ENCODE measurements around the gene WNT8B. TPM values are rescaled to one million over a fixed set of nuclear protein-coding genes. Genes with fewer than 3 reads are reported as not detected.

Gene WNT8B
- total and polyA plus RNA-seq, 2 of the 13 experiments (the other 11 are each of a cell fraction or from before 2014, with no cell fraction given): 0.07 to 0.20 TPM

DNA sequence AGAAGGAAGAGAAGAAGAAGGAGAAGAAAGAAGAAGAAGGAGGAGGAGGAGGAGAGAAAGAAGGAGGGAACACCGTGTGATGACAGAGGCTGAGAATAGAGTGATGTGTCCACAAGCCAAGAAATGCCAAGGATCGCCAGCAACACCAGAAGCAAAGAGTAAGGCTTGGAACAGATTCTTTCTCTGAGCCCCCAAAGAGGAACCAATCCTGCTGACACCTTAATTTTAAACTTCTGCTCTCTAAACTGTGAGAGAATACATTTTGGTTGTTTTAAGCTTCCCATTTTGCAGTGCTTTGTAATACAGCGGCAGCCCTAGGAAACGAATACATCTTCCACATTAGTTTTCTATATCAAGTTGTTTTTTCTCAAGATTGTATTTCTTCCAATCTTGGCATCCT, 13.9 kb upstream of the WNT8B start:
- ChIA-PET POLR2A (no interaction called here), CTCF (ENCODE audit: low intra/inter-chr PET ratio, low total read pairs) (no interaction called here)
- intact Hi-C loops (cut with micrococcal nuclease; ENCODE audit: unreplicated experiment) (no loop called here), in situ Hi-C loops (cut with HindIII; ENCODE audit: extremely low pct_ligation_motif_present, low pct_unique_long_range_greater_than_20kb) (no loop called here)
- no peak for DNase-seq (ENCODE audit: low spot score)
- Histone ChIP-seq H3K4me3 (replicated peaks in 1 of 3; ENCODE audit: insufficient read depth in 1 of 3, low read depth in 2 of 3, low read length in 3 of 3) (no peak overlapping the region), H3K36me3 (replicated peaks in 1 of 2; ENCODE audit: control insufficient read depth in 1 of 2, insufficient read depth in 2 of 2, low read length in 2 of 2) (no peaks in the 10 kb centered on the region), H3K27ac (ENCODE audit: extremely low read length, insufficient read depth, low read length) (no peak overlapping the region), H3K9me3 (ENCODE audit: low read length) (no peaks in the 10 kb centered on the region), H4K20me1 (ENCODE audit: insufficient read depth, low read length) (no peaks in the 10 kb centered on the region), H3K9ac (ENCODE audit: insufficient read depth, low read depth, low read length) (no peak overlapping the region), H3K27me3 (ENCODE audit: control insufficient read depth in 1 of 2, insufficient read depth in 2 of 2, low read length in 2 of 2) (no peaks in the 10 kb centered on the region; a peak in 1 of 5 replicates), H3K4me2 (ENCODE audit: low read depth, low read length) (no peak overlapping the region), H3K79me2 (ENCODE audit: insufficient read depth, low read length) (no peaks in the 10 kb centered on the region), H2AFZ (ENCODE audit: low read length) (no peak overlapping the region), H3K4me1 (ENCODE audit: insufficient read depth, low read length) (no peaks in the 10 kb centered on the region)
- BruUV-seq (replicated peaks): no TSS peak
- no peak for FAIRE-seq
- ATAC-seq: no peak
- TF ChIP-seq ZNF331 (CRISPR knock-in tag; IDR thresholded peaks at IDR 0.05) (no peak), ZNF343 (CRISPR knock-in tag; IDR thresholded peaks at IDR 0.05) (no peak), TBL1XR1 (IDR thresholded peaks at IDR 0.05; ENCODE audit: borderline replicate concordance, low read length, partially characterized antibody) (no peak), ZNF546 (CRISPR knock-in tag; conservative IDR thresholded peaks at IDR 0.05) (no peak), ADNP (CRISPR knock-in tag; IDR thresholded peaks at IDR 0.05) (no peak), STAT5B (CRISPR knock-in tag; IDR thresholded peaks at IDR 0.05) (no peak), SUZ12 (IDR thresholded peaks at IDR 0.05; ENCODE audit: low read depth, low read length) (no peak), ZNF878 (CRISPR knock-in tag; IDR thresholded peaks at IDR 0.05) (no peak), ZNF367 (CRISPR knock-in tag; IDR thresholded peaks at IDR 0.05; ENCODE audit: borderline replicate concordance) (no peak), ZNF761 (CRISPR knock-in tag; conservative IDR thresholded peaks at IDR 0.05) (no peak), CBX1 (IDR thresholded peaks at IDR 0.05; ENCODE audit: low read depth) (no peak), ZHX2 (IDR thresholded peaks at IDR 0.05; ENCODE audit: low read depth) (no peak), ZHX2 (CRISPR knock-in tag; IDR thresholded peaks at IDR 0.05; ENCODE audit: borderline replicate concordance) (no peak), MYPOP (CRISPR knock-in tag; IDR thresholded peaks at IDR 0.05) (no peak)
- TF ChIP-seq, protein P1, sequence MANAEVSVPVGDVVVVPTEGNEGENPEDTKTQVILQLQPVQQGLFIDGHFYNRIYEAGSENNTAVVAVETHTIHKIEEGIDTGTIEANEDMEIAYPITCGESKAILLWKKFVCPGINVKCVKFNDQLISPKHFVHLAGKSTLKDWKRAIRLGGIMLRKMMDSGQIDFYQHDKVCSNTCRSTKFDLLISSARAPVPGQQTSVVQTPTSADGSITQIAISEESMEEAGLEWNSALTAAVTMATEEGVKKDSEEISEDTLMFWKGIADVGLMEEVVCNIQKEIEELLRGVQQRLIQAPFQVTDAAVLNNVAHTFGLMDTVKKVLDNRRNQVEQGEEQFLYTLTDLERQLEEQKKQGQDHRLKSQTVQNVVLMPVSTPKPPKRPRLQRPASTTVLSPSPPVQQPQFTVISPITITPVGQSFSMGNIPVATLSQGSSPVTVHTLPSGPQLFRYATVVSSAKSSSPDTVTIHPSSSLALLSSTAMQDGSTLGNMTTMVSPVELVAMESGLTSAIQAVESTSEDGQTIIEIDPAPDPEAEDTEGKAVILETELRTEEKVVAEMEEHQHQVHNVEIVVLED (CRISPR knock-in tag; IDR thresholded peaks at IDR 0.05; ENCODE audit: borderline replicate concordance): no peak
- TF ChIP-seq, protein P2, sequence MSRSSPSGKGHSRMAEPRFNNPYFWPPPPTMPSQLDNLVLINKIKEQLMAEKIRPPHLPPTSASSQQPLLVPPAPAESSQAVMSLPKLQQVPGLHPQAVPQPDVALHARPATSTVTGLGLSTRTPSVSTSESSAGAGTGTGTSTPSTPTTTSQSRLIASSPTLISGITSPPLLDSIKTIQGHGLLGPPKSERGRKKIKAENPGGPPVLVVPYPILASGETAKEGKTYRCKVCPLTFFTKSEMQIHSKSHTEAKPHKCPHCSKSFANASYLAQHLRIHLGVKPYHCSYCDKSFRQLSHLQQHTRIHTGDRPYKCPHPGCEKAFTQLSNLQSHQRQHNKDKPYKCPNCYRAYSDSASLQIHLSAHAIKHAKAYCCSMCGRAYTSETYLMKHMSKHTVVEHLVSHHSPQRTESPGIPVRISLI (CRISPR knock-in tag; IDR thresholded peaks at IDR 0.05; ENCODE audit: borderline replicate concordance): no peak
- WGBS (ENCODE audit: low lambda C conversion rate): 47% methylated on average over 4 of the region's 4 CpGs

Measured in HepG2 (cell line).